Uterus (tissue), 2 donors: ENCODE data around the gene DDX51.

Experiments
- CTCF ChIP-seq, 4 experiments: fragments of 200-600 bp in 2 of 4; fragments of 450-650 bp in 2 of 4; sonication (generic) in 2 of 4; IDR thresholded peaks; one replicate each; pipeline ENCODE4 v1.5.1; 2016 to 2019; ENCODE audit warnings: antibody characterized with exemption in 4 of 4, mild to moderate bottlenecking in 2 of 4, moderate library complexity in 1 of 4
- POLR2A ChIP-seq, 2 donors: fragments of 450-650 bp; IDR thresholded peaks; one replicate each; pipeline ENCODE4 v1.6.1; 2016; ENCODE audit warnings: antibody characterized with exemption in 2 of 2, mild to moderate bottlenecking in 1 of 2, moderate library complexity in 1 of 2

DNA sequence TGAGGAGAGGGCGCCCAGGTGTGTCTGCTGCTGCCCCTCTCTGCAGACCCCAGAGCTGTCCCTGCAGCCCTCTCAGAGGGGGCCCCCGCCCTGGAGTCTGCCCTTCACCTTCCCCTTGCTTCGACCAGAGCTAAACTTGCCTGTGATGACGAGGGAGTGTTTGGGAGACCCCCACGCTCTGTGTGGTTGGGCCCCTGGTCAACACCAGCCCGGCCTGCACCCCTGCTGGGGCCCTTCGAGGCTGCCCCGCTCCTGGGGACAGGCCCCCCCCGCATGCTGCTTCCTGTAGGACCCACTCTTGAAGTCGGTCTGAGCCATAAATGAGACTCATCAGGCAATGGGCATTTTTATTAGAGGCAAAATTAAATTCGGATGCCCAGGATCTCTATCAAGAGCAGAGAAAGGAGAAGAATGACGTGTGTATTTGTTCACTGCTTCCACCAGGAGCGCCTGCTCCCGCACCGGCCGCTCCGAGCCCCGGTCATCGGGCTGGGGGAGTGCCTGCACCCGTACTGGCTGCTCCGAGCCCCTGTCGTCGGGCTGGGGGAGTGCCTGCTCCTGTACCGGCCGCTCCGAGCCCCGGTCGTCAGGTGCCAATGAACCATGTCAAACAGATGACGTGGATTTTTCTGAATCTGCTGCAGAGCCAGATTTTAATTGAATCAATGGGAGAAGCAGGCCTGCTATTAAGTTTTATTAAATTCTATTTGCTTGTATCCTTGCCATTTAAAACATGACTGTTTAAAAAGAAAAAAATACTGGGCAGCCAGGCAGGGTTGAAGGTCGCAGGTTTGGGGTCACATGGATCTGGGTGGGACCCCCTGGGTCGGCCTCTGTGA lies 47.8 kb upstream of the DDX51 start:
- TF ChIP-seq CTCF (IDR thresholded peaks at IDR 0.05): no peak
- no peak for TF ChIP-seq POLR2A (IDR thresholded peaks at IDR 0.05)
